HepG2 (cell line): ENCODE measurements around the gene AHCY. TPM values are rescaled to one million over a fixed set of nuclear protein-coding genes. Genes with fewer than 3 reads are reported as not detected.

Experiments
- ARNTL ChIP-seq: sonication (generic); formaldehyde crosslinking; IDR thresholded peaks from 2 replicates; pipeline ENCODE4 v1.4.0; 2020; ENCODE audit warnings: mild to moderate bottlenecking, missing genetic modification reagents
- FUBP1 ChIP-seq: sonication (generic); formaldehyde crosslinking; IDR thresholded peaks from 2 replicates; pipeline ENCODE4 v1.5.1; 2020; ENCODE audit warnings: missing genetic modification reagents, mild to moderate bottlenecking, borderline replicate concordance
- IRX3 ChIP-seq: sonication (generic); formaldehyde crosslinking; IDR thresholded peaks from 2 replicates; pipeline ENCODE4 v1.8.1; 2023; ENCODE audit warnings: mild to moderate bottlenecking, low read depth, missing genetic modification reagents, borderline replicate concordance
- NR1H2 ChIP-seq: sonication (generic); formaldehyde crosslinking; IDR thresholded peaks from 2 replicates; pipeline ENCODE4 v1.8.1; 2022; ENCODE audit warnings: low read depth, missing genetic modification reagents, borderline replicate concordance
- SKI ChIP-seq: fragments of 450-650 bp; IDR thresholded peaks from one replicate; pipeline ENCODE4 v1.6.1; 2018; ENCODE audit warnings: mild to moderate bottlenecking; ENCODE audit not compliant: partially characterized antibody
- SMAD9 ChIP-seq: sonication (generic); formaldehyde crosslinking; IDR thresholded peaks from 2 replicates; pipeline ENCODE4 v1.5.1; 2020; ENCODE audit warnings: mild to moderate bottlenecking, missing genetic modification reagents
- TAF15 ChIP-seq: fragments of 200-400 bp; formaldehyde crosslinking; IDR thresholded peaks from one replicate; pipeline ENCODE4 v1.6.1; 2018; ENCODE audit warnings: mild to moderate bottlenecking, low read depth, low read length; ENCODE audit not compliant: poor library complexity, severe bottlenecking
- ZBTB20 ChIP-seq: sonication (generic); formaldehyde crosslinking; IDR thresholded peaks from 2 replicates; pipeline ENCODE4 v1.8.1; 2023; ENCODE audit warnings: missing genetic modification reagents, low read depth, mild to moderate bottlenecking, borderline replicate concordance
- ZBTB40 ChIP-seq, 2 experiments: fragments of 450-650 bp in 1 of 2; sonication (generic) in 1 of 2; formaldehyde crosslinking in 1 of 2; IDR thresholded peaks; 2 replicates each; pipeline versions ENCODE4 v1.6.1 to v1.8.0; 2016 to 2022; ENCODE audit warnings: antibody characterized with exemption in 1 of 2, mild to moderate bottlenecking in 1 of 2, missing genetic modification reagents in 1 of 2
- ZBTB46 ChIP-seq: sonication (generic); formaldehyde crosslinking; IDR thresholded peaks from 2 replicates; pipeline ENCODE4 v1.4.0; 2020; ENCODE audit warnings: mild to moderate bottlenecking, missing genetic modification reagents, borderline replicate concordance
- ZNF431 ChIP-seq: sonication (generic); formaldehyde crosslinking; IDR thresholded peaks from 2 replicates; pipeline ENCODE4 v1.9.0; 2022; ENCODE audit warnings: missing genetic modification reagents, low read depth, mild to moderate bottlenecking, borderline replicate concordance
- ZNF850 ChIP-seq: sonication (generic); formaldehyde crosslinking; conservative IDR thresholded peaks from 2 replicates; pipeline ENCODE4 v1.9.0; 2021; ENCODE audit warnings: mild to moderate bottlenecking, missing genetic modification reagents
- polyA plus RNA-seq, 8 experiments: library from polyadenylated mRNA; depleted of rRNA in 3 of 8; stranded (reverse) in 7 of 8; unstranded in 1 of 8; fragments of >200 nt; fragmentation: Illumina TruSeq in 4 of 8; extraction: Trizol in 4 of 8; gene quantifications; 2 replicates each; pipeline versions ENCODE4 v1.2.1 to v1.2.3, GENCODE V29; 2011 to 2016; ENCODE audit warnings: low read depth in 4 of 8, missing spikeins in 1 of 8, mixed read lengths in 1 of 8; ENCODE audit not compliant: insufficient read depth in 1 of 8
- total RNA-seq, 5 experiments: library from RNA; depleted of rRNA; stranded (reverse); fragments of >200 nt; fragmentation: Illumina TruSeq; extraction: Trizol; gene quantifications; 2 replicates each; pipeline ENCODE4 v1.2.3, GENCODE V29; 2016; ENCODE audit warnings: low read depth in 1 of 5

AHCY gene
- total and polyA plus RNA-seq, 2 of the 13 experiments (the other 11 are each of a cell fraction or from before 2014, with no cell fraction given) = 407 to 419 TPM

DNA sequence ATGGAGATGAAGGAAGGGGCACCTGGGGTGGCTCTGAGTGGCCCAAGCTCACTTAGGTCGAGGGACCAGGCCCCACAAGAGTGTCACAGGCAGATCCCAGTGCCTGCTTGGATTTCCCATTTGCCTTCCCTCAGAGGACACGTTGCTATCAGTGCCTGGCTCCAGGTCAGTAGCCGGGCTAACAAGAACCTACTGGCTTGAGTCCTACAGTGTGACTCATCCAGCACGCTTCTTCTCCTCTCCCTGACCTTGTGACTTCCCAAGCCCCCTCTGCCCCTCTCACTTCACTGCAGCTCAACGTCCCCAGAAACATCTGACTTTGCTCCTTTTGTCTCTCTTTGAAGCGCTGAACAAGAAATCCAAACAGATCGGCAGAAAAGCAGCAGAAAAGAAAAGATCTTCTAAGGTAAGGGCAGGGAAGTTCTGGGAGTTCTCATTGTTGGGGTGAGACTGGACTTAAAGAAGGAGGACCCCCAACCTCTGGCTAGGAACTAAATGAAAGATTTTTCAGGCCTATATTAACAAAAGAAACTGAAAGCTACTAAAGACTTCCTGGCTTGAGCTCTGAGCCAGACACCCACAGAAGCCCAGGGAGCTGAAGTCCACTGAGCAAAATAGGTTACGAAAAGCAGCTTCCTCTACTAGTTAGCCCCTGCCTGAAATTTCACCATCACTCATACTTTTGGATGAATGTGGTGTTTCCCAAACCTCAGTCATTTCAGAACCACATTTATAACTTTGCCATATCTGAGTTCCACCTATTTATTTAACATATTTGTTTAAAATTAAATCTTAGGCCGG is 40.5 kb downstream of the AHCY start (continued):
- TF ChIP-seq FUBP1 (CRISPR knock-in tag) = no peak
- no peak for TF ChIP-seq SMAD9 (CRISPR knock-in tag)
- TF ChIP-seq NR1H2 (CRISPR knock-in tag) = no peak
- no peak for TF ChIP-seq SKI
- TF ChIP-seq ARNTL = peak; percentile 31; the same call in 1 of the 2 replicates
- no peak for TF ChIP-seq ZBTB46 (CRISPR knock-in tag)
- no peak for TF ChIP-seq ZNF850 (CRISPR knock-in tag)
- no peak for TF ChIP-seq IRX3
- TF ChIP-seq TAF15 = no peak
- no peak for TF ChIP-seq ZBTB40 (IDR thresholded peaks at IDR 0.05)
- no peak for TF ChIP-seq ZBTB40 (CRISPR knock-in tag; IDR thresholded peaks at IDR 0.05)
- no peak for TF ChIP-seq ZNF431
- no peak for TF ChIP-seq ZBTB20 (CRISPR knock-in tag)
